SK-N-SH (cell line): ENCODE results near the gene TMEM198. TPM values are rescaled to one million over a fixed set of nuclear protein-coding genes. Genes with fewer than 3 reads are reported as not detected.

Experiments
- CTCF ChIA-PET: fragments of 300-600, 350-600 bp; formaldehyde crosslinking; extraction: SDS; loops from one replicate; lab custom pipeline; 2021; lab: Yijun Ruan, JAX
- POLR2A ChIA-PET: fragments of 350-600 bp; sonication (Branson Sonifier 250); formaldehyde crosslinking; extraction: SDS; loops from one replicate; lab custom pipeline; 2020; ENCODE audit warnings: antibody characterized with exemption, inconsistent platforms; lab: Yijun Ruan, JAX
- DNase-seq: peaks from one replicate; pipeline ENCODE4 v3.0.0; 2012
- H2AFZ ChIP-seq: fragments of 200-600 bp; sonication (generic); 2 replicates; pipeline ENCODE4 v1.8.1; 2016; ENCODE audit warnings: antibody characterized with exemption, mild to moderate bottlenecking, low read depth
- H3F3A ChIP-seq: fragments of 200-600 bp; sonication (generic); replicated peaks from 2 replicates; pipeline ENCODE3; 2016; ENCODE audit warnings: antibody characterized with exemption, mild to moderate bottlenecking; ENCODE audit not compliant: insufficient read depth
- H3K27ac ChIP-seq, 2 experiments: fragments of 200-500 bp in 1 of 2; fragments of 200-600 bp in 1 of 2; sonication (Bioruptor generic) in 1 of 2; sonication (generic), shearing (Covaris generic) in 1 of 2; 2 replicates each; pipeline versions ENCODE4 v1.5.1 to v1.6.1; 2014 to 2016; ENCODE audit warnings: low read depth in 2 of 2, inconsistent platforms in 1 of 2, low read length in 1 of 2, mild to moderate bottlenecking in 1 of 2, mixed read lengths in 1 of 2
- H3K27me3 ChIP-seq: fragments of 200-600 bp; sonication (generic), shearing (Covaris generic); 2 replicates; pipeline ENCODE4 v1.6.1; 2016; ENCODE audit warnings: mixed run types; ENCODE audit not compliant: insufficient read depth
- H3K36me3 ChIP-seq, 2 experiments: fragments of 200-500 bp in 1 of 2; fragments of 200-600 bp in 1 of 2; sonication (Bioruptor generic) in 1 of 2; sonication (generic) in 1 of 2; replicated peaks in 1 of 2; 2 replicates each; pipeline versions ENCODE3 to v1.5.1; 2014 to 2016; ENCODE audit warnings: low read length in 1 of 2, mild to moderate bottlenecking in 1 of 2; ENCODE audit not compliant: insufficient read depth in 2 of 2, control insufficient read depth in 1 of 2
- H3K4me1 ChIP-seq, 2 experiments: fragments of 200-500 bp in 1 of 2; fragments of 200-600 bp in 1 of 2; sonication (Bioruptor generic) in 1 of 2; sonication (generic), shearing (Covaris generic) in 1 of 2; 2 replicates each; pipeline versions ENCODE4 v1.5.1 to v1.6.1; 2014 to 2016; ENCODE audit warnings: low read depth in 1 of 2, low read length in 1 of 2, mixed run types in 1 of 2; ENCODE audit not compliant: insufficient read depth in 2 of 2, control insufficient read depth in 1 of 2
- H3K4me2 ChIP-seq: fragments of 200-600 bp; sonication (generic), shearing (Covaris generic); 2 replicates; pipeline ENCODE4 v1.6.1; 2017; ENCODE audit warnings: mixed run types
- H3K4me3 ChIP-seq, 2 experiments: fragments of 200-500 bp in 1 of 2; fragments of 200-600 bp in 1 of 2; sonication (Bioruptor generic) in 1 of 2; sonication (generic), shearing (Covaris generic) in 1 of 2; 2 replicates each; pipeline versions ENCODE4 v1.5.1 to v1.8.1; 2014 to 2016; ENCODE audit warnings: low read depth in 2 of 2, inconsistent platforms in 1 of 2, low read length in 1 of 2, mild to moderate bottlenecking in 1 of 2, mixed read lengths in 1 of 2, moderate library complexity in 1 of 2
- H3K79me2 ChIP-seq: fragments of 200-600 bp; sonication (generic); 2 replicates; pipeline ENCODE4 v1.8.1; 2017; ENCODE audit warnings: mild to moderate bottlenecking; ENCODE audit not compliant: insufficient read depth
- H3K9ac ChIP-seq: fragments of 200-600 bp; sonication (generic); 2 replicates; pipeline ENCODE4 v1.6.1; 2017; ENCODE audit warnings: mixed run types
- H3K9me2 ChIP-seq: fragments of 200-600 bp; sonication (generic); 2 replicates; pipeline ENCODE4 v1.6.1; 2017; ENCODE audit warnings: mixed run types
- H3K9me3 ChIP-seq: fragments of 200-600 bp; sonication (generic); 2 replicates; pipeline ENCODE4 v1.6.1; 2017; ENCODE audit warnings: mixed run types, mild to moderate bottlenecking, moderate library complexity
- H4K20me1 ChIP-seq: fragments of 200-600 bp; sonication (generic); 2 replicates; pipeline ENCODE4 v1.6.1; 2017; ENCODE audit warnings: mild to moderate bottlenecking, mixed run types; ENCODE audit not compliant: insufficient read depth
- ELF1 ChIP-seq: IDR thresholded peaks from 2 replicates; pipeline ENCODE4 v1.4.0; 2012
- EP300 ChIP-seq, 2 experiments: IDR thresholded peaks; 2 replicates each; pipeline versions ENCODE4 v1.4.0 to v1.6.1; 2012; ENCODE audit warnings: borderline replicate concordance in 1 of 2, low read depth in 1 of 2, low read length in 1 of 2
- FOXJ3 ChIP-seq: sonication (generic); formaldehyde crosslinking; IDR thresholded peaks from 2 replicates; pipeline ENCODE4 v1.5.1; 2020; ENCODE audit warnings: mild to moderate bottlenecking, missing genetic modification reagents
- FOXM1 ChIP-seq: IDR thresholded peaks from 2 replicates; pipeline ENCODE4 v1.4.0; 2012; ENCODE audit warnings: low read depth, mild to moderate bottlenecking
- GATA2 ChIP-seq: sonication (generic); formaldehyde crosslinking; IDR thresholded peaks from 2 replicates; pipeline ENCODE4 v1.5.0; 2020; ENCODE audit warnings: mild to moderate bottlenecking, missing genetic modification reagents
- IRF3 ChIP-seq: fragments of 150-350 bp; IDR thresholded peaks from 2 replicates; pipeline ENCODE4 v1.6.1; 2016; ENCODE audit warnings: mild to moderate bottlenecking, low read depth, low read length
- JUND ChIP-seq: IDR thresholded peaks from 2 replicates; pipeline ENCODE4 v1.4.0; 2012
- MXI1 ChIP-seq: IDR thresholded peaks from 2 replicates; pipeline ENCODE4 v1.6.1; 2012; ENCODE audit warnings: mild to moderate bottlenecking, low read depth, low read length, improper control_type of control experiment
- NFIC ChIP-seq: IDR thresholded peaks from 2 replicates; pipeline ENCODE4 v1.4.0; 2012; ENCODE audit warnings: borderline replicate concordance
- NRF1 ChIP-seq: IDR thresholded peaks from 2 replicates; pipeline ENCODE4 v1.6.1; 2012; ENCODE audit warnings: low read depth, mild to moderate bottlenecking, low read length
- RAD21 ChIP-seq: IDR thresholded peaks from 2 replicates; pipeline ENCODE4 v1.6.1; 2012; ENCODE audit warnings: mild to moderate bottlenecking, low read length
- RCOR1 ChIP-seq: fragments of 150-350 bp; IDR thresholded peaks from 2 replicates; pipeline ENCODE4 v1.6.1; 2017; ENCODE audit warnings: antibody characterized with exemption, low read length
- RXRA ChIP-seq: IDR thresholded peaks from 2 replicates; pipeline ENCODE4 v1.4.0; 2012; ENCODE audit warnings: low read depth, mild to moderate bottlenecking, borderline replicate concordance
- SIN3A ChIP-seq: IDR thresholded peaks from 2 replicates; pipeline ENCODE4 v1.6.1; 2012; ENCODE audit warnings: low read depth, mild to moderate bottlenecking, low read length, moderate library complexity, borderline replicate concordance
- TAF1 ChIP-seq: IDR thresholded peaks from 2 replicates; pipeline ENCODE4 v1.6.1; 2012; ENCODE audit warnings: low read depth, mild to moderate bottlenecking, low read length, moderate library complexity, borderline replicate concordance
- TCF12 ChIP-seq: IDR thresholded peaks from 2 replicates; pipeline ENCODE4 v1.4.0; 2012
- TEAD4 ChIP-seq: IDR thresholded peaks from 2 replicates; pipeline ENCODE4 v1.4.0; 2012; ENCODE audit warnings: mild to moderate bottlenecking, borderline replicate concordance; ENCODE audit not compliant: insufficient read depth
- USF2 ChIP-seq: fragments of 150-350 bp; IDR thresholded peaks from 2 replicates; pipeline ENCODE4 v1.6.1; 2017; ENCODE audit warnings: antibody characterized with exemption, low read length, low read depth, borderline replicate concordance
- WGBS: methylation state at CpG from one replicate; pipeline ENCODE4 v1.1.6; 2017; ENCODE audit warnings: low lambda C conversion rate; 5-methylcytosine and 5-hydroxymethylcytosine counted together
- polyA plus RNA-seq, 3 experiments: library from polyadenylated mRNA; depleted of rRNA; stranded (reverse); fragments of >200 nt; gene quantifications; 2 replicates each; pipeline ENCODE4 v1.2.3, GENCODE V29; 2012

The TMEM198 gene
- polyA plus RNA-seq, 1 of the 3 experiments (the other 2 are of a cell fraction), result 4.7 TPM

- TF ChIP-seq USF2 (no peak), MXI1 (peak; percentile 41; the same call in 1 of the 2 replicates), ELF1 (no peak)
Measured at GRCh38 chr2:219521066-219521880, 22.6 kb upstream of the TMEM198 start (continued).

- no peak for DNase-seq
- Histone ChIP-seq H3K79me2 (no peaks in the 10 kb centered on the region), H3F3A (no peaks in the 10 kb centered on the region), H4K20me1 (no peaks in the 10 kb centered on the region), H3K36me3 (no peaks in the 10 kb centered on the region), H3K27me3 (0 out of 2 replicates have a peak, but pooled peaks cover under 1% of the 10 kb centered on the region), H3K4me1 (peaks cover 12 to 76% of the 10 kb centered on the region in 2 experiments; a peak in 2 of 4 replicates), H2AFZ (no peak overlapping the region), H3K27ac (peak overlapping the region in 1 of 2 experiments; percentile 90; a peak in 2 of 4 replicates), H3K4me3 (no peak overlapping the region), H3K9me3 (no peaks in the 10 kb centered on the region), H3K9me2 (no peaks in the 10 kb centered on the region), H3K4me2 (no peak overlapping the region), H3K9ac (no peak overlapping the region)
- 71% methylated on average over 40 of the region's 70 CpGs for WGBS
- ChIA-PET CTCF (interaction anchor here (0.8 to 62.1 kb wide), 8 partner anchors 7 to 121 kb away, joined by 3 to 2824 read pairs (median 88); partner anchors contain the start of genes ASIC4, CHPF, GMPPA and TMEM198), POLR2A (interaction anchor here (1.4 to 8.0 kb wide), 2 partner anchors 10 kb away, joined by 4 to 210 read pairs; partner anchors contain the start of gene ASIC4)
- no peak for TF ChIP-seq RAD21
- TF ChIP-seq SIN3A, result no peak
- no peak for TF ChIP-seq GATA2 (CRISPR knock-in tag)
- TF ChIP-seq JUND, result no peak
- no peak for TF ChIP-seq FOXM1
- no peak for TF ChIP-seq RXRA
- no peak for TF ChIP-seq TAF1
- TF ChIP-seq FOXJ3 (CRISPR knock-in tag), result no peak
- no peak for TF ChIP-seq IRF3
- TF ChIP-seq TCF12, result no peak
- TF ChIP-seq ELF1, result no peak
- TF ChIP-seq TEAD4, result no peak
- no peak for TF ChIP-seq MXI1
- no peak for TF ChIP-seq NFIC
- TF ChIP-seq EP300 (IDR thresholded peaks at IDR 0.05; ENCODE audit: borderline replicate concordance in 1 of 2, low read depth in 1 of 2, low read length in 1 of 2), result no peak
- no peak for TF ChIP-seq NRF1
- TF ChIP-seq RCOR1, result no peak
Measured at GRCh38 chr2:219522111-219523030, 21.5 kb upstream of the TMEM198 start.
